ENCODE results near the gene PPP1R12B. TPM values are rescaled to one million over a fixed set of nuclear protein-coding genes. Genes with fewer than 3 reads are reported as not detected.
"Not testable (repeated sequence)": the region's sequence is repeated elsewhere in the genome, so short reads cannot be mapped to it uniquely, and the experiment has no call there.

The PPP1R12B gene
- total RNA-seq, 4 donors from 2014 or later: 20.6 to 120 (median 36.9) TPM

DNA sequence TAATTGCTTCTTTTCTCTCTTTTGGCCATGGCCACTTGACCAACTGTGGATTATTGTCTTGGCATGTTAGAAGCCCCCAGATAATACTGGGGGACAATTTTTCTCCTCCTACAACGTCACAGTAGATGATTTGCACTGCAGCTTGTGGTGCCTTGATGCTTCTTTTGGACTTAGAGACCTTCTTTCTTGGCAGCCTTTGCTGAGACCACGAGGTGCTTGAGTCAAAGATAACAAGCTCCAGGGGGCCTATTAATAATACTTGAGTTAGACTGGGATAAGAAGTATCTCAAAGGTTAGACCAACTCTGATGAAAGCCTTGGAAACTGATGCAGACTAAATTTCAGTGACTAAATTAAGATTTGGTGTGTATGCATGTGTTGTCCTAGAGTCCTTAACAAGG, 3.2 kb downstream of the PPP1R12B start:
- no peaks in the 10 kb centered on the region for H3K36me3 ChIP-seq
- TF ChIP-seq CTCF (IDR thresholded peaks at IDR 0.05) (no peak), POLR2A (IDR thresholded peaks at IDR 0.05) (no peak)
- H3K27ac ChIP-seq: no peak overlapping the region
- H3K4me1 ChIP-seq: peaks cover 3 to 28% (median 13%) of the 10 kb centered on the region in 3 donors
- no peak overlapping the region for H3K4me3 ChIP-seq
- H3K9me3 ChIP-seq: no peaks in the 10 kb centered on the region
- DNase-seq: no peak
- H3K27me3 ChIP-seq: no peaks in the 10 kb centered on the region
- WGBS, 2 donors: 80 to 98% methylated on average over 2 of the region's 2 CpGs
- intact Hi-C loops (cut with DNase I): no loop called here

- H3K36me3 ChIP-seq; H3K4me3 ChIP-seq; H3K27me3 ChIP-seq; H3K27ac ChIP-seq; H3K9me3 ChIP-seq; DNase-seq; intact Hi-C loops (cut with DNase I): not testable (repeated sequence)
- H3K4me1 ChIP-seq: peaks cover 3 to 30% (median 13%) of the 10 kb centered on the region in 3 donors
- WGBS, 2 donors: 87 to 92% methylated on average over 7 to 11 of the region's 11 CpGs
These were observed 4.2 kb downstream of the PPP1R12B start for GRCh38 chr1:202352583-202353197.

GRCh38 chr1:202355944-202356553, 7.5 kb downstream of the PPP1R12B start:
- Histone ChIP-seq H3K27me3 (no peaks in the 10 kb centered on the region), H3K36me3 (no peaks in the 10 kb centered on the region), H3K9me3 (no peaks in the 10 kb centered on the region), H3K4me1 (peaks cover 0 to 13% (median 0%) of the 10 kb centered on the region in 3 donors), H3K4me3 (no peak overlapping the region), H3K27ac (no peak overlapping the region)
- no peak for DNase-seq
- TF ChIP-seq POLR2A (IDR thresholded peaks at IDR 0.05) (no peak), CTCF (IDR thresholded peaks at IDR 0.05) (no peak)
- intact Hi-C loops (cut with DNase I): no loop called here

DNA sequence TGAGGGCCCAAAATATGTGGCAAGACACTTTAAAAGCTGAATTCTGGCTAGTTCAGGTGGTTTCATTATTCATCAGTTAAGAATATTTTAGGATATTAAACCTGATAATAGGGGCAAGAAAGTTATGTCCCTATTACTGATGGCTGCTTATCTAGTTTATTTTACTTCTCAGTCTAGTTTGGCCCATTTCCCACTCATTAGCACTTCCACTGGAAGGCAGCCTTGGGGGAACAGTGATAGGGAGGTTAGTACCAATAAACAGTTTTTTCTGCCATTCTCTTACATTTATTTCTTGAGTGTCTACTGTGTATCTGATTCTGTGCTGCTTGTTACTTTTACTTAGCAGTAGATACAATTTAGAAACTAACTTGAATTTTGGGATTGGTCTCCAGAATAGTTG, 9.0 kb downstream of the PPP1R12B start:
- no peak for DNase-seq

DNA sequence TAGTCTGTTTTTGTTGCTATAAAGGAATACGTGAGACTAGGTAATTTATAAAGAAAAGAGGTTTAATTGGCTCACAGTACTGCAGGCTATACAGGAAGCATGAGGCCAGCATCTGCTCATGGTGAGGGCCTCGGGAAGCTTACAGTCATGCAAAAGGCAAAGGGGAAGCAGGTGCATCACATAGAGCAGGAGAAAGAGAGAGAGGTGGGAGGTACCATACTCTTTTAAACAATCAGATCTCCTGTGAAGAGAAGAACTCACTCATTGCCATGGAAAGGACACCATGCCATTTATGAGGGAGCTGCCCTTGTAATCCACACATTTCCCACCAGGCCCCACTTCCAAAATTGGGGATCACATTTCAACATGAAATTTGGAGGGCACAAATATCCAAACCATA, 12.7 kb downstream of the PPP1R12B start:
- no peak for DNase-seq
- H3K4me1 ChIP-seq: peaks cover 0 to 7% (median 5%) of the 10 kb centered on the region in 3 donors
- H3K27me3 ChIP-seq: no peaks in the 10 kb centered on the region
- H3K36me3 ChIP-seq: no peaks in the 10 kb centered on the region
- 79 to 88% methylated on average over 2 of the region's 2 CpGs for WGBS, 2 donors
- H3K9me3 ChIP-seq: no peaks in the 10 kb centered on the region
- TF ChIP-seq CTCF (IDR thresholded peaks at IDR 0.05) (no peak), POLR2A (IDR thresholded peaks at IDR 0.05) (no peak)
- intact Hi-C loops (cut with DNase I): no loop called here
- H3K4me3 ChIP-seq: no peak overlapping the region
- H3K27ac ChIP-seq: no peak overlapping the region

More for the DNA sequence above, 9.0 kb downstream of the PPP1R12B start:
- Histone ChIP-seq H3K36me3 (no peaks in the 10 kb centered on the region), H3K4me3 (no peak overlapping the region), H3K27ac (no peak overlapping the region), H3K4me1 (peaks cover 0 to 13% (median 0%) of the 10 kb centered on the region in 3 donors), H3K9me3 (no peaks in the 10 kb centered on the region), H3K27me3 (no peaks in the 10 kb centered on the region)
- intact Hi-C loops (cut with DNase I): no loop called here
- TF ChIP-seq POLR2A (IDR thresholded peaks at IDR 0.05) (no peak), CTCF (IDR thresholded peaks at IDR 0.05) (no peak)
